GM18499 (cell line): ENCODE data around the gene RPP14.
"Not testable (repeated sequence)": the region's sequence is repeated elsewhere in the genome, so short reads cannot be mapped to it uniquely, and the experiment has no call there.

ENCODE experiments used
- ATAC-seq: cut with Tn5 transposase; IDR thresholded peaks from one replicate; pipeline ENCODE4 v1.9.1; 2021; ENCODE audit warnings: moderate number of reproducible peaks; ENCODE audit not compliant: insufficient read depth, unreplicated experiment

RPP14 gene

GRCh38 chr3:58290446-58290845 lies 15.6 kb upstream of the RPP14 start:
- ATAC-seq: not testable (repeated sequence)

GRCh38 chr3:58291671-58292338 lies 14.2 kb upstream of the RPP14 start:
- ATAC-seq: no peak

- no peak for ATAC-seq
Observed at GRCh38 chr3:58292866-58293265, 13.2 kb upstream of the RPP14 start.

- no peak for ATAC-seq
Observed at GRCh38 chr3:58293516-58293915, 12.5 kb upstream of the RPP14 start.

- ATAC-seq: no peak
Observed at GRCh38 chr3:58296269-58296668, 9.8 kb upstream of the RPP14 start.

- no peak for ATAC-seq
Observed at GRCh38 chr3:58296843-58297242, 9.2 kb upstream of the RPP14 start.

- ATAC-seq: no peak
Observed at GRCh38 chr3:58298190-58298589, 7.9 kb upstream of the RPP14 start.

- no peak for ATAC-seq
Observed at GRCh38 chr3:58299075-58299474, 7.0 kb upstream of the RPP14 start.

GRCh38 chr3:58299839-58300516 lies 6.1 kb upstream of the RPP14 start:
- no peak for ATAC-seq

GRCh38 chr3:58307639-58308215 lies 1.7 kb downstream of the RPP14 start:
- ATAC-seq: no peak

- no peak for ATAC-seq
Observed at GRCh38 chr3:58308728-58309127, 2.7 kb downstream of the RPP14 start.

GRCh38 chr3:58317811-58318210 lies 11.8 kb downstream of the RPP14 start:
- no peak for ATAC-seq

GRCh38 chr3:58321791-58322190 lies 15.7 kb downstream of the RPP14 start:
- ATAC-seq: no peak

- no peak for ATAC-seq
Observed at GRCh38 chr3:58322793-58323192, 16.7 kb downstream of the RPP14 start.

- ATAC-seq: no peak
Observed at GRCh38 chr3:58323529-58324390, 17.7 kb downstream of the RPP14 start.

GRCh38 chr3:58324391-58325390 lies 18.6 kb downstream of the RPP14 start:
- no peak for ATAC-seq

- ATAC-seq: no peak
Observed at GRCh38 chr3:58325525-58325992, 19.5 kb downstream of the RPP14 start.

GRCh38 chr3:58326267-58326900 lies 20.3 kb downstream of the RPP14 start:
- ATAC-seq: no peak
